GM12878 (cell line): ENCODE measurements around the gene WDR64. TPM values are rescaled to one million over a fixed set of nuclear protein-coding genes. Genes with fewer than 3 reads are reported as not detected.

Source experiments
- ATAC-seq: fragments of 200-7000 bp; cut with Tn5 transposase; 3 replicates; pipeline ENCODE4 v1.9.1; 2020; ENCODE audit warnings: mild to moderate bottlenecking, moderate library complexity
- BruUV-seq: library from RNA; stranded (reverse); fragments of 400-500 nt; replicated peaks from 2 replicates; lab custom pipeline; 2021; lab: Mats Ljungman, UMichigan
- CTCF ChIA-PET: fragments of 300-600 bp; sonication (Branson Sonifier 250); formaldehyde crosslinking; extraction: SDS; loops from one replicate; lab custom pipeline; 2021; ENCODE audit warnings: inconsistent platforms; lab: Yijun Ruan, JAX
- POLR2A ChIA-PET: fragments of 350-600 bp; formaldehyde crosslinking; extraction: SDS; loops from one replicate; lab custom pipeline; 2021; ENCODE audit warnings: inconsistent platforms; lab: Charles Lee
- RAD21 ChIA-PET: fragments of 300-600 bp; sonication (Branson Sonifier 250); formaldehyde crosslinking; loops from one replicate; lab custom pipeline; 2023; ENCODE audit warnings: antibody characterized with exemption; ENCODE audit not compliant: unreplicated experiment; lab: Charles Lee
- SMC1A ChIA-PET: fragments of 300-600 bp; sonication (Branson Sonifier 250); formaldehyde crosslinking; loops from one replicate; lab custom pipeline; 2023; ENCODE audit not compliant: unreplicated experiment, uncharacterized antibody; lab: Charles Lee
- DNase-seq: peaks from one replicate; pipeline ENCODE4 v3.0.0-alpha.2; 2011; ENCODE audit warnings: low read depth, low spot score
- FAIRE-seq: peaks from 3 replicates; lab custom pipeline; 2011; peaks lifted over from hg19 to GRCh38; lab: Jason Lieb, UNC
- H2AFZ ChIP-seq: 2 replicates; pipeline ENCODE4 v1.6.0; 2011; ENCODE audit warnings: low read depth, low read length, control low read depth; ENCODE audit not compliant: control insufficient read depth
- H3K27ac ChIP-seq: 2 replicates; pipeline ENCODE4 v1.5.1; 2011; ENCODE audit warnings: control low read depth; ENCODE audit not compliant: control insufficient read depth, insufficient read depth
- H3K27me3 ChIP-seq, 2 experiments: replicated peaks in 1 of 2; 2 replicates each; pipeline versions ENCODE4 v1.6.0 to v1.6.1; 2011; ENCODE audit warnings: low read length in 1 of 2; ENCODE audit not compliant: control insufficient read depth in 2 of 2, insufficient read depth in 2 of 2
- H3K36me3 ChIP-seq, 2 experiments: 2 replicates each; pipeline ENCODE4 v1.5.1; 2011; ENCODE audit warnings: low read length in 1 of 2; ENCODE audit not compliant: control insufficient read depth in 2 of 2, insufficient read depth in 2 of 2
- H3K4me1 ChIP-seq: 2 replicates; pipeline ENCODE4 v1.6.1; 2011; ENCODE audit warnings: mild to moderate bottlenecking, low read length, moderate library complexity, mixed read lengths; ENCODE audit not compliant: control insufficient read depth, insufficient read depth
- H3K4me2 ChIP-seq: 2 replicates; pipeline ENCODE4 v1.6.0; 2011; ENCODE audit warnings: control low read depth; ENCODE audit not compliant: control insufficient read depth, insufficient read depth
- H3K4me3 ChIP-seq: fragments of 200-600 bp; sonication (generic); 2 replicates; pipeline ENCODE4 v1.5.1; 2016
- H3K79me2 ChIP-seq: 2 replicates; pipeline ENCODE4 v1.6.0; 2011; ENCODE audit warnings: low read length; ENCODE audit not compliant: control insufficient read depth, insufficient read depth
- H3K9ac ChIP-seq: 2 replicates; pipeline ENCODE4 v1.8.0; 2011; ENCODE audit warnings: low read length, control low read depth, mixed read lengths; ENCODE audit not compliant: control insufficient read depth, insufficient read depth
- H3K9me3 ChIP-seq: replicated peaks from 3 replicates; pipeline ENCODE4 v1.5.1; 2011; ENCODE audit warnings: mild to moderate bottlenecking, low read length; ENCODE audit not compliant: control insufficient read depth, insufficient read depth
- H4K20me1 ChIP-seq: 2 replicates; pipeline ENCODE4 v1.6.0; 2011; ENCODE audit not compliant: control insufficient read depth, insufficient read depth
- CHD1 ChIP-seq: IDR thresholded peaks from 2 replicates; pipeline ENCODE4 v1.6.1; 2012; ENCODE audit warnings: low read depth, low read length, improper control_type of control experiment
- KLF5 ChIP-seq: fragments of 450-650 bp; IDR thresholded peaks from 2 replicates; pipeline ENCODE4 v1.6.1; 2014; ENCODE audit warnings: mild to moderate bottlenecking; ENCODE audit not compliant: partially characterized antibody
- RAD21 ChIP-seq: IDR thresholded peaks from 2 replicates; pipeline ENCODE4 v1.6.1; 2011; ENCODE audit warnings: mild to moderate bottlenecking, low read depth, low read length, moderate library complexity; ENCODE audit not compliant: insufficient read depth
- TARDBP ChIP-seq: IDR thresholded peaks from 2 replicates; pipeline ENCODE4 v1.6.1; 2016; ENCODE audit warnings: borderline replicate concordance
- TCF7 ChIP-seq: IDR thresholded peaks from 2 replicates; pipeline ENCODE4 v1.6.1; 2014; ENCODE audit warnings: antibody characterized with exemption, borderline replicate concordance
- ZSCAN29 ChIP-seq: fragments of 450-650 bp; IDR thresholded peaks from 2 replicates; pipeline ENCODE4 v1.6.1; 2017; ENCODE audit warnings: mild to moderate bottlenecking, moderate library complexity
- WGBS: methylation state at CpG from one replicate; pipeline ENCODE4 v1.1.6; 2016; ENCODE audit warnings: low lambda C conversion rate; ENCODE audit not compliant: insufficient replicate concordance, insufficient coverage; ENCODE audit errors: missing lambda C conversion rate; 5-methylcytosine and 5-hydroxymethylcytosine counted together
- in situ Hi-C: fragments of 300-500 bp; cut with MboI; formaldehyde crosslinking; loops from 9 replicates; pipeline ENCODE4 v1.14.3; 2018; ENCODE audit warnings: mixed read lengths
- intact Hi-C: fragments of 100-400 bp; cut with micrococcal nuclease; formaldehyde crosslinking; loops from one replicate; pipeline ENCODE4 v1.14.2; 2022; ENCODE audit not compliant: unreplicated experiment
- polyA plus RNA-seq, 11 experiments: library from polyadenylated mRNA; depleted of rRNA in 4 of 11; unstranded in 6 of 11; stranded (reverse) in 5 of 11; fragments of >200 nt; fragmentation: Nextera tagmentation in 4 of 11; fragmentation: Illumina TruSeq in 1 of 11; extraction: Ambion mirVana in 4 of 11; extraction: Trizol in 1 of 11; gene quantifications; 1 replicate in 1 of 11; 2 replicates in 10 of 11; pipeline versions ENCODE4 v1.2.1 to v1.2.3, GENCODE V29; 2011 to 2016; ENCODE audit warnings: inconsistent platforms in 2 of 11, missing spikeins in 2 of 11, low read depth in 1 of 11
- total RNA-seq, 4 experiments: library from RNA; depleted of rRNA in 3 of 4; stranded (reverse); fragments of >200 nt in 3 of 4; fragmentation: Illumina TruSeq in 1 of 4; extraction: Trizol in 1 of 4; gene quantifications; 2 replicates each; pipeline versions ENCODE4 v1.2.1 to v1.2.3, GENCODE V29; 2013 to 2021
- TF ChIP-seq, protein P1 (sequence below): fragments of 150-350 bp; IDR thresholded peaks from 2 replicates; pipeline ENCODE4 v1.6.1; 2016; ENCODE audit warnings: low read depth, low read length
- TF ChIP-seq, protein P2 (sequence below): fragments of 450-650 bp; IDR thresholded peaks from 2 replicates; pipeline ENCODE4 v1.6.1; 2017; ENCODE audit warnings: low read depth, mild to moderate bottlenecking, moderate library complexity

WDR64 gene
- total and polyA plus RNA-seq, 10 of the 15 experiments (the other 5 are each of a cell fraction or from before 2014, with no cell fraction given), result 0.01 TPM; not detected in 9

DNA sequence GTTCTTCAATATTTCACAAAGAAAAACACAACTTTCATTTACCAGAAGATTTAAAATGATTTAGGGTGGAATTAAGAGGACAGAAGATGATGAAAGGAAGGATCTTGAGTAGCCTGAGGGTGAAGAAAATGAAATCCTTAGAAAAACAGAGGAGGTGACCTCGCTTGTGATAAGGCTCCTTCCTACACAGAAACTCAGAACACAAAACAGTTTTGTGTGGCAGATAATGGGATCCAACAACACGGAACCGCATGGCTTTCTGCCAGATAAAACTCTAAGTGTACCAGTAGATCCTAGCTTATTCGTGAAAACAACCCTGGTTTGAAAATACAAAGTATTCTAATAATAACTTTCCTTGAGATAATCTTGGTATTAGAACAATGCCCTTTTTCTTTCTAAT lies 121.9 kb downstream of the WDR64 start:
- no peak overlapping the region for H3K4me2 ChIP-seq
- no peaks in the 10 kb centered on the region for H3K4me1 ChIP-seq
- TF ChIP-seq RAD21 (no peak), TCF7 (no peak), TARDBP (no peak), ZSCAN29 (no peak), CHD1 (no peak), KLF5 (no peak)
- TF ChIP-seq, protein P1, sequence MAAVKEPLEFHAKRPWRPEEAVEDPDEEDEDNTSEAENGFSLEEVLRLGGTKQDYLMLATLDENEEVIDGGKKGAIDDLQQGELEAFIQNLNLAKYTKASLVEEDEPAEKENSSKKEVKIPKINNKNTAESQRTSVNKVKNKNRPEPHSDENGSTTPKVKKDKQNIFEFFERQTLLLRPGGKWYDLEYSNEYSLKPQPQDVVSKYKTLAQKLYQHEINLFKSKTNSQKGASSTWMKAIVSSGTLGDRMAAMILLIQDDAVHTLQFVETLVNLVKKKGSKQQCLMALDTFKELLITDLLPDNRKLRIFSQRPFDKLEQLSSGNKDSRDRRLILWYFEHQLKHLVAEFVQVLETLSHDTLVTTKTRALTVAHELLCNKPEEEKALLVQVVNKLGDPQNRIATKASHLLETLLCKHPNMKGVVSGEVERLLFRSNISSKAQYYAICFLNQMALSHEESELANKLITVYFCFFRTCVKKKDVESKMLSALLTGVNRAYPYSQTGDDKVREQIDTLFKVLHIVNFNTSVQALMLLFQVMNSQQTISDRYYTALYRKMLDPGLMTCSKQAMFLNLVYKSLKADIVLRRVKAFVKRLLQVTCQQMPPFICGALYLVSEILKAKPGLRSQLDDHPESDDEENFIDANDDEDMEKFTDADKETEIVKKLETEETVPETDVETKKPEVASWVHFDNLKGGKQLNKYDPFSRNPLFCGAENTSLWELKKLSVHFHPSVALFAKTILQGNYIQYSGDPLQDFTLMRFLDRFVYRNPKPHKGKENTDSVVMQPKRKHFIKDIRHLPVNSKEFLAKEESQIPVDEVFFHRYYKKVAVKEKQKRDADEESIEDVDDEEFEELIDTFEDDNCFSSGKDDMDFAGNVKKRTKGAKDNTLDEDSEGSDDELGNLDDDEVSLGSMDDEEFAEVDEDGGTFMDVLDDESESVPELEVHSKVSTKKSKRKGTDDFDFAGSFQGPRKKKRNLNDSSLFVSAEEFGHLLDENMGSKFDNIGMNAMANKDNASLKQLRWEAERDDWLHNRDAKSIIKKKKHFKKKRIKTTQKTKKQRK, result no peak
- TF ChIP-seq, protein P2, sequence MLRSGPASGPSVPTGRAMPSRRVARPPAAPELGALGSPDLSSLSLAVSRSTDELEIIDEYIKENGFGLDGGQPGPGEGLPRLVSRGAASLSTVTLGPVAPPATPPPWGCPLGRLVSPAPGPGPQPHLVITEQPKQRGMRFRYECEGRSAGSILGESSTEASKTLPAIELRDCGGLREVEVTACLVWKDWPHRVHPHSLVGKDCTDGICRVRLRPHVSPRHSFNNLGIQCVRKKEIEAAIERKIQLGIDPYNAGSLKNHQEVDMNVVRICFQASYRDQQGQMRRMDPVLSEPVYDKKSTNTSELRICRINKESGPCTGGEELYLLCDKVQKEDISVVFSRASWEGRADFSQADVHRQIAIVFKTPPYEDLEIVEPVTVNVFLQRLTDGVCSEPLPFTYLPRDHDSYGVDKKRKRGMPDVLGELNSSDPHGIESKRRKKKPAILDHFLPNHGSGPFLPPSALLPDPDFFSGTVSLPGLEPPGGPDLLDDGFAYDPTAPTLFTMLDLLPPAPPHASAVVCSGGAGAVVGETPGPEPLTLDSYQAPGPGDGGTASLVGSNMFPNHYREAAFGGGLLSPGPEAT, result no peak
- RAD21 ChIA-PET, result no interaction called here
- SMC1A ChIA-PET, result interaction anchor here (0.6 kb wide), 1 partner anchor 369 kb away, joined by 4 read pairs; no protein-coding TSS in a partner anchor
- POLR2A ChIA-PET, result no interaction called here
- H3K36me3 ChIP-seq, result no peaks in the 10 kb centered on the region
- no peaks in the 10 kb centered on the region for H4K20me1 ChIP-seq
- H3K9ac ChIP-seq, result no peak overlapping the region
- intact Hi-C loops, result no loop called here
- H3K27me3 ChIP-seq, result no peaks in the 10 kb centered on the region
- DNase-seq (no peak), FAIRE-seq (no peak), ATAC-seq (no peak)
- H3K4me3 ChIP-seq, result no peak overlapping the region
- no peak overlapping the region for H2AFZ ChIP-seq
- H3K79me2 ChIP-seq, result no peaks in the 10 kb centered on the region
- in situ Hi-C loops, result no loop called here
- 29% methylated on average over 4 of the region's 4 CpGs for WGBS
- CTCF ChIA-PET, result no interaction called here
- H3K9me3 ChIP-seq, result no peaks in the 10 kb centered on the region
- H3K27ac ChIP-seq, result no peak overlapping the region
- no TSS peak for BruUV-seq
